Smooth muscle cell (in vitro differentiated cells): Measurements from ENCODE around the gene CCDC91. TPM values are rescaled to one million over a fixed set of nuclear protein-coding genes. Genes with fewer than 3 reads are reported as not detected.

Experiments
- DNase-seq: peaks from one replicate; lab custom pipeline; 2025; ENCODE audit not compliant: unreplicated experiment; lab: John Stamatoyannopoulos, UW
- H2AFZ ChIP-seq: fragments of 200-600 bp; sonication (generic); 2 replicates; pipeline ENCODE4 v1.6.0; 2016; ENCODE audit warnings: antibody characterized with exemption, low read depth, mild to moderate bottlenecking
- H3F3A ChIP-seq: fragments of 200-600 bp; sonication (generic); 2 replicates; pipeline ENCODE4 v1.6.0; 2017; ENCODE audit warnings: antibody characterized with exemption, low read depth
- H3K27ac ChIP-seq: fragments of 200-600 bp; sonication (generic); 2 replicates; pipeline ENCODE4 v1.5.1; 2016; ENCODE audit warnings: low read depth, mild to moderate bottlenecking
- H3K27me3 ChIP-seq: fragments of 200-600 bp; sonication (generic); 2 replicates; pipeline ENCODE4 v1.6.1; 2016; ENCODE audit warnings: low read depth, mild to moderate bottlenecking
- H3K36me3 ChIP-seq: fragments of 200-600 bp; sonication (generic); 2 replicates; pipeline ENCODE4 v1.5.1; 2016; ENCODE audit warnings: low read depth
- H3K4me1 ChIP-seq: fragments of 200-600 bp; sonication (generic); 2 replicates; pipeline ENCODE4 v1.5.1; 2016; ENCODE audit warnings: low read depth
- H3K4me2 ChIP-seq: fragments of 200-600 bp; sonication (generic); 2 replicates; pipeline ENCODE4 v1.6.0; 2016; ENCODE audit warnings: mild to moderate bottlenecking
- H3K4me3 ChIP-seq: fragments of 200-600 bp; sonication (generic); 2 replicates; pipeline ENCODE4 v1.5.1; 2016; ENCODE audit warnings: mild to moderate bottlenecking
- H3K79me2 ChIP-seq: fragments of 200-600 bp; sonication (generic); 2 replicates; pipeline ENCODE4 v1.6.0; 2016; ENCODE audit warnings: low read depth, mild to moderate bottlenecking
- H3K9ac ChIP-seq: fragments of 200-600 bp; sonication (generic); 2 replicates; pipeline ENCODE4 v1.6.0; 2016; ENCODE audit warnings: low read depth
- H3K9me3 ChIP-seq: fragments of 200-600 bp; sonication (generic); replicated peaks from 2 replicates; pipeline ENCODE4 v1.5.1; 2016; ENCODE audit warnings: low read depth
- H4K20me1 ChIP-seq: fragments of 200-600 bp; sonication (generic); 2 replicates; pipeline ENCODE4 v1.6.0; 2016; ENCODE audit warnings: low read depth
- CTCF ChIP-seq: fragments of 200-600 bp; sonication (generic); IDR thresholded peaks from 2 replicates; pipeline ENCODE4 v1.5.1; 2017; ENCODE audit warnings: borderline replicate concordance, mild to moderate bottlenecking, antibody characterized with exemption; ENCODE audit not compliant: insufficient read depth, poor library complexity, severe bottlenecking
- WGBS: methylation state at CpG from one replicate; pipeline ENCODE4 v1.1.7; 2016; ENCODE audit warnings: low lambda C conversion rate; 5-methylcytosine and 5-hydroxymethylcytosine counted together
- polyA plus RNA-seq: library from polyadenylated mRNA; unstranded; fragments of >200 nt; fragmentation: Nextera tagmentation; extraction: Ambion mirVana; gene quantifications from 2 replicates; pipeline ENCODE4 v1.2.1, GENCODE V29; 2016
- total RNA-seq: library from RNA; depleted of rRNA; stranded (reverse); fragments of >200 nt; gene quantifications from 2 replicates; pipeline ENCODE4 v1.2.3, GENCODE V29; 2014

Gene CCDC91
- total and polyA plus RNA-seq, 2 experiments from 2014 or later, result 20.1 to 23.7 TPM

GRCh38 chr12:28217805-28218204 is 27.5 kb downstream of the CCDC91 start:
- Histone ChIP-seq H3K36me3 (no peaks in the 10 kb centered on the region), H3K9me3 (no peaks in the 10 kb centered on the region), H2AFZ (no peak overlapping the region), H3K79me2 (peaks cover 30% of the 10 kb centered on the region), H3K9ac (no peak overlapping the region), H3K27ac (no peak overlapping the region), H3K4me3 (no peak overlapping the region), H4K20me1 (no peaks in the 10 kb centered on the region), H3K4me1 (no peaks in the 10 kb centered on the region), H3K27me3 (no peaks in the 10 kb centered on the region), H3F3A (no peaks in the 10 kb centered on the region), H3K4me2 (no peak overlapping the region)
- TF ChIP-seq CTCF, result no peak
- WGBS, result 93% methylated on average over 2 of the region's 2 CpGs
- DNase-seq, result no peak

- Histone ChIP-seq H4K20me1 (no peaks in the 10 kb centered on the region), H3F3A (no peaks in the 10 kb centered on the region), H3K9me3 (no peaks in the 10 kb centered on the region), H3K27me3 (no peaks in the 10 kb centered on the region), H3K36me3 (no peaks in the 10 kb centered on the region), H3K4me1 (no peaks in the 10 kb centered on the region), H3K9ac (no peak overlapping the region), H2AFZ (no peak overlapping the region), H3K27ac (no peak overlapping the region), H3K4me3 (no peak overlapping the region), H3K79me2 (peaks cover 24% of the 10 kb centered on the region), H3K4me2 (no peak overlapping the region)
- DNase-seq, result no peak
- no peak for TF ChIP-seq CTCF
- 100% methylated on average over 1 of the region's 1 CpG for WGBS
These were observed 28.6 kb downstream of the CCDC91 start for GRCh38 chr12:28218875-28219274.

GRCh38 chr12:28219827-28220226 is 29.6 kb downstream of the CCDC91 start:
- Histone ChIP-seq H3K9me3 (no peaks in the 10 kb centered on the region), H3K27me3 (no peaks in the 10 kb centered on the region), H3K27ac (no peak overlapping the region), H3K4me2 (no peak overlapping the region), H3K36me3 (no peaks in the 10 kb centered on the region), H4K20me1 (no peaks in the 10 kb centered on the region), H2AFZ (no peak overlapping the region), H3K79me2 (peaks cover 31% of the 10 kb centered on the region), H3K9ac (no peak overlapping the region), H3F3A (no peaks in the 10 kb centered on the region), H3K4me1 (no peaks in the 10 kb centered on the region), H3K4me3 (no peak overlapping the region)
- no peak for TF ChIP-seq CTCF
- no peak for DNase-seq

GRCh38 chr12:28222081-28222700 is 31.9 kb downstream of the CCDC91 start:
- Histone ChIP-seq H3K9me3 (no peaks in the 10 kb centered on the region), H3K4me3 (no peak overlapping the region), H3K4me2 (no peak overlapping the region), H3K9ac (no peak overlapping the region), H3K79me2 (peaks cover 33% of the 10 kb centered on the region), H2AFZ (no peak overlapping the region), H3K27me3 (no peaks in the 10 kb centered on the region), H3K36me3 (no peaks in the 10 kb centered on the region), H3K27ac (no peak overlapping the region), H4K20me1 (no peaks in the 10 kb centered on the region), H3F3A (no peaks in the 10 kb centered on the region), H3K4me1 (no peaks in the 10 kb centered on the region)
- no peak for DNase-seq
- WGBS, result 97% methylated on average over 2 of the region's 2 CpGs
- TF ChIP-seq CTCF, result no peak
